ENCODE measurements around the gene ARL14EP.

Gene ARL14EP

GRCh38 chr11:30328681-30329080 lies 5.8 kb downstream of the ARL14EP start:
- DNase-seq: no peak

GRCh38 chr11:30329150-30329940 lies 6.4 kb downstream of the ARL14EP start:
- no peak for DNase-seq

DNA sequence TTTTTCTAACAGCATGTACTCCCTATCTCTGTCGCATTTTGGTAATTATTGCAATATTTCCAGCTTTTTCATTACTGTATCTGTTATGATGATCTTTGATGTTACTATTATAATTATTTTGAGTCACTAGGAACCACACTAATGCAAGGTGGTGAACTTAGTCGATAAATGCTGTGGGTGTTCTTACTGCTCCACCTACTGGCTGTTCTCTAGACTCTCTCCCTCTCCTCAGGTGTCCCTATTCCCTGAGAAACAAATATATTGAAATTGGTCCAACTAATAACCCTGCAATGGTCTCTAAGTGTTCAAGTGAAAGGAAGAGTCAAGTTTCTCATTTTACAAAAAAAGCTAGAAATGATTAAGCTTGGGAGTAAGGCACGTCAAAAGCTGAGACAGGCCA lies 10.5 kb downstream of the ARL14EP start:
- DNase-seq: no peak

GRCh38 chr11:30342736-30343166 lies 19.8 kb downstream of the ARL14EP start:
- DNase-seq: no peak

DNA sequence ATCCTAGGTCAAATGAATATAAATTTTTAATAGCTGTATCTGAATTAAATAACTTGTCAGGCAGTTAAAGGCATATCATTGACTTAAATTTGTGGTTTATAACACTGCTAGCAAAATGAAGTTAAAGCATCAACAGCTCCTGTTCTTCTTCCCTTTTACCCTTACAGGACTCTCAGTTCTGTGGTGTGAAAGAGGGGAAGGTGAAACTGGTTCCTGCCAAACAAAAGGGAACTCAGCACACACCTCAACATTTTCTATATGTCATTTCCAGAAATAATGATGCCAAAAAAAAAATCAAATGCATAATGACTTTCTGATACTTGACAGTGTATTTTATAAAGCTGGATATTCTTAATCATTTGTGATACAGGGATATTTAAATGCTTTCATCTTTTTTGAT lies 21.2 kb downstream of the ARL14EP start:
- DNase-seq: no peak

DNA sequence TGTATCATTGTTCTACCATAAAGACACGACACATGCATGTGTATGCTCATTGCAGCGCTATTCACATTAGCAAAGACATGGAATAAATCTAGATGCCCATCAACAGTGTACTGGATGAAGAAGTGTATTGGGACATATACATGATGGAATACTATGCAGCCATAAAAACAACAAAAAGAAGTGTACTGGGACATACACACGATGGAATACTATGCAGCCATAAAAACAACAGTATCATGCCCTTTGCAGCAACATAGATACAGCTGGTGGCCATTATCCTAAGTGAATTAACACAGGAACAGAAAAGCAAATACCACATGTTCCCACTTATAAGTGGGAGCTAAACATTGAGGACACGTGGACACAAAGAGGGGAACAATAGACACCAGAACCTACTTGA lies 22.7 kb downstream of the ARL14EP start:
- no peak for DNase-seq

DNA sequence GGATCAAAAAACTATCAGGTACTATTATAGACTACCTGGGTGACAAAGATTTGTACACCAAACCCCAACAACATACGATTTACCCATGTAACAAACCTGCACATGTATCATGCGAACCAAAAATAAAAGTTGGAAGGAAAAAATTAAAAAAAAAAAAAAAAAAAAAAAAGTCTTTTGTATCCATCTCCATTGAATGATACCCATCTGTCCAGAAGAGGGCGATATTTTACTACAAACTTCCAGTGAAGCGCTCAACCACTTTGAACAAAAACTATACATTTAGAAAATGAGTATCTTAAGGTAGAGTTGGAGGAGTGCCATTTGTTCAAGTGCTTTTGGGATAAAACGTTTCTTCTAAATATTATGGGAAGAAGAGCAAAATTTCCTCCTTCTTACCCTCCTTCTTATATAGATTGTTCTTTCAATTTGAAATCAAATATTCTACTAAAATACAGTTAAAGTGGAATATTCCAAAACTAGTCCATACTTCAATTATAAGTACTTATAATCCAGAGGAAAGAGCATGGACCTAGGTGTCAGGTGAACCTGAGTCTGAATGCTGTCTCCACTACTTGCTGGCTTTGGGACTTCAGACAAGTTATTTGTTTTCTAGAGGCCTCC lies 23.3 kb downstream of the ARL14EP start:
- peak; percentile 20 for DNase-seq

DNA sequence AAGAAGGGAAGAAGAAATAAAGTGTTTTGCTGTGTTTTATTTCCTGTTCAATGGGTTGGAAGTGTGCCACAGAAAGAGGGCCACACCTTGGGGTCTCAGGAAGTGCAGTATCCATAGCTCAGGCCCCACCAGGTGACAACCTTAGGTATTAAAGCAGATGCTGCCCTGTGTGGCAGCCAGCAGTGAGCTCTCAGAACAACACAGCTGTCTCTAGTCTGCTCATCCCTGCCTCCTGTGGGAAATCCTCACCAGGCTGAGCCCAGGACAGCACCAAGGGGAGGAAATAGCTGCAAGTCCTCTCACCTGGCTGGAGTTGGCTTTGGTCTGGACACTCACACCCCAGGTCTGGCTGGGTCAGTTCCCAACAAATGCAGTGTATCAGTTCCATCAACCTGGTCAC lies 25.1 kb downstream of the ARL14EP start:
- no peak for DNase-seq

DNA sequence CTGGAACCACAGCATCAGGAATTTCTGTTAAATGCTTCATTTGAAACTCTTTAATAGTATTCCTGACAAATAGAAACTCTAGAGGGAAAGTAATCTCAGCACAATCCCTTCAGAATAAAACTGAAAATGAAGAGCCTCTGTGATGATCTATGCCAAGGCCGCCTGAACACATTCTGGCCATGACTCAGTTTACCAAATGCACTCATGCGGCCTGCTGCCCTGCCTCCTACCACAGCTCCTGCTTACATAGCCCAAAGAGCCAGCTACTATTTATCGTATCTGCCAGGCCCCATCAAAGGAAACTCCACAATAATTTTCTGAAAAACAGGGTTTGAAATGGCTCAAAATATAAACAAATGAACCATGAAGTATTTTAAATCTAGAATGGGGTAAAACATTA lies 27.0 kb downstream of the ARL14EP start:
- DNase-seq: no peak

- no peak for DNase-seq
Observed at GRCh38 chr11:30350384-30350783, 27.5 kb downstream of the ARL14EP start.

DNA sequence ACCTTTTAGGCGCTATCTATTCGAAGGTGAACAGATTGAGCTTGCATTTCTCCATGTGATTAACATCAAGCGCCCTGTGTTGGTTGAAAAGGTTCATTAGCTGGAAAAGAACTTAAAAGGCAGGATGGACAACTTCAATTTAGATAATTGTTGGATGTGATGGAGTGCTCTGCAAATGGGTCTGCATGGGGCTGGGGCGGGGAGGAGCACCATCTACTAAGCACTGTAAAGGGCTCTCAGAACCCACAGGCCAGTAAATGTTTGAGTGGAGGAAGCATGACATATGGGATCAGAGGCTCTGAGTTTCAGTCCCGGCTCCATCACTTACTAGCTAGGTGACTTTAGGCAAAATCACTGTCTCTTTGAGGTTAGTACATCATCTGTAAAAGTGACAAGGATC lies 28.2 kb downstream of the ARL14EP start:
- DNase-seq: no peak

DNA sequence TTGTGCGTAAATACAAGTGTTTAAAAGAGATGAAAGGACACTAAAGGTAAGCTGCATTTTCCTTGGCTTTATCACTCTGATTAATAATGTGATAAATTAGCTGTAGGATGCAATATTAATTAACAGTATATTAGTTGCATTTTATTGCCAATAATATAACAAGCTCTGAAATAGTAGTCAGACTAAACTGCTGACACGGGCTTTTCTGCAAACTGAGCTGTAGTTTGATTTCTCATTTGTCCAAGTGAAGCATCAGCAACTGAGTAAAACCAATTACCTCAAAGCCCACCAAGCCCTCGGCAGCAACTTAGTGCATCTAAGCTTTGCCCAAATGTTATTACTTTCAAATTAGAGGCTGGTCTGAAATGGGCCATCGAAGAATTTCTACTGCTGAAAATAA lies 33.5 kb downstream of the ARL14EP start:
- no peak for DNase-seq

- no peak for DNase-seq
Observed at GRCh38 chr11:30357872-30358271, 35.0 kb downstream of the ARL14EP start.

DNA sequence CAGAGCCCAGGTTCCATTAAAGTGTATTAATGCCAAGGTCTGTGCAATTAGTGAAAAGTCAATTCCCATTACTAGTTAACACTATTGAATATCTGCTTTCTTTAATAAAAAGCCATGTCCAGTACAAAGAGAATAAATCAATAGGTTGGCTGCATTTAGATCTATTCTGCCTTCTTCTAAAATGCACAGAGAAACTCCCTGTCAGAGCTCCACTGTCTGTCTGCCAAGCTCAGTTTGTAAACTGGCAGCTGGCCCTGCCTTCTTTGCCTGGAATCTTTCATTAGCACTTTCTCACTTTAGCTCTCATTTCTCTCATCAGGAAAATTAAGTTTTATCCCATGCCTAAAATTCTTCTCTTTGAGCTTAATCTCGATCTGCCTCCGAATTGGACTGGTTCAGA lies 35.6 kb downstream of the ARL14EP start:
- DNase-seq: no peak

- no peak for DNase-seq
Observed at GRCh38 chr11:30360741-30361140, 37.8 kb downstream of the ARL14EP start.

- DNase-seq: no peak
Observed at GRCh38 chr11:30364139-30364836, 41.4 kb downstream of the ARL14EP start.

- no peak for DNase-seq
Observed at GRCh38 chr11:30364837-30365482, 42.1 kb downstream of the ARL14EP start.

GRCh38 chr11:30365793-30366517 lies 43.1 kb downstream of the ARL14EP start:
- no peak for DNase-seq

GRCh38 chr11:30368394-30368793 lies 45.5 kb downstream of the ARL14EP start:
- DNase-seq: no peak

GRCh38 chr11:30370164-30370563 lies 47.3 kb downstream of the ARL14EP start:
- no peak for DNase-seq

- no peak for DNase-seq
Observed at GRCh38 chr11:30377347-30377746, 54.4 kb downstream of the ARL14EP start.

- no peak for DNase-seq
Observed at GRCh38 chr11:30380846-30381245, 57.9 kb downstream of the ARL14EP start.

DNA sequence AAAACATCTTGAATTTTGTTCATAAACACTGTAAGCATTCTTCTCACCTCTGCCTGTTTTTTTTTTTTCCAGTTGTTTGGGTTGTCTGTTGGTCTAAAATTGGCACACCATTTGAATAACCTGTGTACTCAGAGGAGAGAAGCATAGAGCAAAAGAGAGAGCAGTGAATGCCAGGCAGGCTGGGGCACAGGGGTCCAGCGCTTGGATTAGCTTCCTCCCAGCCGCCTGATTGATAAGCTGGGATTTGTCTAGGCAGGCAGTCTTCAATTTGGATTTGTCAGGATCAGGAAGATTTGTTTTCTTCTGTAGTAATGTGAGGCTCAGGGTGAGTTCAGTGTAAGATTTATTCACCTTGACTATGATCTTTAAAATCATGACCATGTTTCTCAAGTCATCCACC lies 59.0 kb downstream of the ARL14EP start:
- DNase-seq: no peak
